Stimulated activated CD8-positive, alpha-beta memory T cell treated with anti-CD3 and anti-CD28 coated beads, Interleukin-4, amount 100 ng/mL, for 1 hour (primary cell): ENCODE measurements around the gene TPT1.
"Not testable (repeated sequence)": the region's sequence is repeated elsewhere in the genome, so short reads cannot be mapped to it uniquely, and the experiment has no call there.

Source experiments
- DNase-seq, 2 donors: peaks; one replicate each; pipeline ENCODE4 v3.0.0-alpha.2; 2020; ENCODE audit warnings: low read depth in 2 of 2, low spot score in 1 of 2

TPT1 gene

DNA sequence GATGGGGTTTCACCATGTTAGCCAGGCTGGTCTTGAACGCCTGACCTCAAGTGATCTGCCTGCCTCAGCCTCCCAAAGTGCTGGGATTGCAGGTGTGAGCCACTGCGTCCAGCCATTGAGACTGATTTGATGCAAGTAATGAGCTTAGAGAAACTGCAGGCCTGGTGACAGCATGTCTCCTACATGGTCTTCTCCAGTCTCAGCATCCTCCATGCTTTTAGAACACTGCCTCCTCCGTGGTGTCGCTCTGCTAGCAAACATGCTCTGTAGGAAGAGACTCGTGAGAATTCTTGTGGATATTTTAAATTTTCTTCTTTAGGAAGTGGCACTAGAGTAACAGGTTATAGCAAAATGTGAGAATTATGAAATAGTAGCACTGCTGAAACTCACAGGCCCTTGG lies 37.1 kb downstream of the TPT1 start:
- no peak for DNase-seq

- DNase-seq, result no peak
Measured at GRCh38 chr13:45303026-45303425, 38.0 kb downstream of the TPT1 start.

DNA sequence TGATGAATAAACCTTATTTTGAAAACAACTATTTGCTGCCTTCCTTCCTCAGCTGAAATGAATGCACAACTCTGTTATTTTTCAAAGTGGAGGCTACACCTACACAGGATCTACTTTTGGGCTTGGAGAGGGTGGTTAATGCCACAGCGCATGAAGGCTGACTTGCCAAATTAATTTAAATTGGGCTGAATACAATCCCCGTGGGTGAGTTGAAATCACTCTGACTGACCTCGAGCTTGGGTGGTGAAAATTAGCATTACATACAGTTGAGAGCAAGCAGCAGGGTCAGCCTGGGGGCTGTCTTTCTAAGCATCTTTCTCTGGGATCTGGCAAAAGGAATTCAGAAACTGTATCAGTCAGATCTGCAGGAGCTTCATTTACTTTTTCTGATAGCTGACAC lies 38.5 kb downstream of the TPT1 start:
- DNase-seq, result no peak

- no peak for DNase-seq
Measured at GRCh38 chr13:45301263-45301662, 39.7 kb downstream of the TPT1 start.

- no peak for DNase-seq
Measured at GRCh38 chr13:45300190-45300985, 40.6 kb downstream of the TPT1 start.

DNA sequence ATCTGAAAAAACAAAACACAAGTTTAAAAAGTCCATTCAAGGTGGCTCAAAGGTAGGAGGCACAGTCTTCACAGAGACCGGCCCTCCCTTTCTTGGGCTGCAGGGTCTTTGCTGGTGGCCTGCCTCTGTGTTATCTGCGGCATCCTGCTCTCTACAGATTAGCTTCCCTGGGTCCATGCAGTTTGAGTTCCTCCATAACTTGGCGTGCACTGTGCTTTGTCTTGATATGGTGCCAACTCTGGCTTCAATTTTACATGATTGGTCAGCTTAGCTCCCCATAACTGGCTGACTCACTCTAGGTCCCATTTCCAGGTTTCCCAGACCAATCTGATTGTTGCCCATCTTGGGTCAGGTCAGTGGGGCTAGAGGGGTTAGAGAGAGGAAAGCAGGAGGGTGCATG lies 41.8 kb downstream of the TPT1 start:
- no peak for DNase-seq

DNA sequence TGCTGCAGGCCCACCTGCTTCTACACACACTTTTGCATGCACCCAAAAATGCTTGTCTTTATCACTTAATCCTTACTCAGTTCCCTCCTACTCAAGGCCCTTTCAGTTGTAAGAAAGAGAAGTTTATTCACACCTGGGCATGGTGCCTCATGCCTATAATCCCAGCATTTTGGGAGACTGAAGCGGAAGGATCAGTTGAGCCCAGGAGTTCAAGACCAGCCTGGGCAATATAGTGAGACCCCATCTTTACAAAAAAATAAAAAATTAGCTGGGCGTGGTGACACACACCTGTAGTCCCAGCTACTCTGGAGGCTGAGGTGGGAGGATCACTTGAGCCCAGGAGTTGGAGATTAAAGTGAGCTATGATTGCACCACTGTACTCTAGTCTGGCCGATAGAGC lies 42.4 kb downstream of the TPT1 start:
- DNase-seq, result not testable (repeated sequence)

GRCh38 chr13:45298206-45298505 lies 42.8 kb downstream of the TPT1 start:
- no peak for DNase-seq

DNA sequence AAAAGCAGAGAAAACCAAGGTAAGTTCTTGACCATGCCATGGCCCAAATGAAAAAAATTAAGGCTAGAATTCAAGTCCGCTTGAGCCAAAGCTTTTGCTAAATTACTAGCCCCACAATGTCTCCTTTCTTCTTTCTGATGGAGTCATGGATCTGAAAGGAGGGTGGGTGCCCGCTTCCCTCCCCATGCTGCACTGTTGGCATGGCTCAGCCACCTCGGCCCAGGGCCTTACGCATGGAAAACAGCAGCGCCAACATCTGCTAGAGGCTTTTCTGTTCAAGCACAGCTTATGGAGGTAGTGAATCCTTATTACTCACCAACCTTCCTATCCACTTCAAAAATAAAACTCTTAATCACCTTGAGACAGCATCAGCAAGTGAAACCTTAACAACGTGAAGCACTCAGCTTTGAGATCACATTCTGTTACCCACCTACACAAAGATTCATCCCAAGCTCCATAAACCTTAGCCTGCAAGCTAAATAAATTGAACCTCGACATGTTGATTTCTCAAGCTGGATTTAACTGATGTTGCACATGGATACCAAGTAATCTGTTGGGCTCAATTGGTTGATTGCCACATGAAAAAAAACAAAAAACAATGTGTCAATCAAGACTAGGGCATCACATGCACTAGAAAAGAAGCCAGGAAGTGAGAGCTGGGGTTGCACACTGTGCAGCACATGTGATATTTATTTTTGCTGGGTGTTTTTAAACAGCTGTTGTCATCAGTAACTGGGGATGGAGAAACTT lies 43.4 kb downstream of the TPT1 start:
- DNase-seq, result no peak

DNA sequence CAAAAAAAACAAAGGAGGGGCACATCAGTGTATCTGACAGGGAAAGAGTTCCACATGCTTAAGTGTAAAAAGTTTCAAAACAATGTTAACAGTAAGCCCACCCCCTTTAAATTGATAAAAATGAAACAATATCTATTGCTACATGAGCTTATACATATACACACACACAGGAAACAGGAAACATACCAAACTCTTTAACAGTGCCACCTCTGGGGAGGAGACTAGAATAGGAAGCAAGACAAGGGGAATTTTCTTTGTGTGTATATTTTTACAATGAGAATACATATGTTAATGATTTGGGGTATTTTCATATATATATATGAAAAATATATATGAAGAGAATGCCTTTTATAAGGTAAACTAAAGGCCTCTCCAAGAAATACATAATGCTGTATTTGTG lies 44.7 kb downstream of the TPT1 start:
- no peak for DNase-seq

DNA sequence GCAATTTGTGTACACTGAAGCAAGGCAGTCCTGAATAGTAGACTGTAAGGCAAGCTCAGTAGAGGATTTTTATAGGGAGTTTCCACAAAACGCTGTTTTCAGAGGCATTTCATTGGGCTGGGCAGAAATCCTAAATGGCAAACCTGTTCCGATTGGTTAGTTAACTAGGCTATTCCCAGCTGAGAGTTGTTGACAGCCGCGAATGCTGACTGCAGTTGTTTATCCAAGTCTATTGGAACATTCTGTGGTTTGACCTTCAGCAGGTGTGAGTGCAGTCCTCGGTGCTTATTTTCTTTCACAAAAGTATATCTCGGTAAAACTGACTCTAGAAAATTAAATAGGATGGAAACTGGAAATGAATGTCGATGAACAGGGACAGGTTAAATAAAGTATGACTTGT lies 45.4 kb downstream of the TPT1 start:
- DNase-seq, result no peak

- no peak for DNase-seq
Measured at GRCh38 chr13:45292176-45292575, 48.8 kb downstream of the TPT1 start.

GRCh38 chr13:45289936-45290563 lies 50.9 kb downstream of the TPT1 start:
- DNase-seq, result no peak
